AG20443 (cell line): ENCODE measurements around the gene VAV2.

Experiments used
- DNase-seq: peaks from one replicate; pipeline ENCODE4 v3.0.0; 2012; ENCODE audit warnings: low spot score, mixed read lengths

The VAV2 gene

DNA sequence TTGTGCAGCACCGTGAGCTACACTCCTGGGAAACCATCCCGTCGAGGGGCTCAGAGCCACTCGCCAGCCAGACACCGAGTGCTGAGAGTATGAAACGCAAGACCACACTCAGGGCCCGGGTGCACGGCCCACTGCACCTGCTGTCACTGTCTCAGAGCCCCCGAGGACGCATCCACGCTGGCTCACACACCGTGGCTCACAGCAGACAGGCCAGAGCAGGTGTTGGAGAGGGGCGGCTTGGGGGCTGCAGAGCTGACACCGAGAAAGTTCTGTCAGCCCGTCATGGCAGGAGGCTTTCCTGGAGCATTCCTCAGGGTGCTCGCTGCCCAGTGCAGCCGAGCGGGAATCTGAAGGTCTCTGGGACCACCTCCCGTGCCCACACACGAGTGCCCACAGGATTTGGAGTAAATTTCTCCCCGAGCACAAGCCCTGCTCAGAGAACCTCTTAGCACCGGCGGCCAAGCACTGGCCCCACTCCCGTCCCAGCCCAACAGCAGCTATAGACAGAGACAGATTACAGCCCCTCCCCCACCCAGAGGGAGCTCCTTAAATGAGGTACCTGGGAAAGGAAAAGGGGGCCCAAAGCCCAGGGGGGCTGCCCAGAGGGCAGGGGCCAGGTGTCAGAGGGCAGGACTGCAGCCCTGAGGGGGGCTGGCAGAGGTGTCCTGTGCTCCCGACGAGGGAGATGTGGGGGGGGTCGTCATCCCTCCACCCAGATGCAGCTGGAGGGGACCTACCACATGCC lies 197.9 kb downstream of the VAV2 start:
- DNase-seq: no peak

DNA sequence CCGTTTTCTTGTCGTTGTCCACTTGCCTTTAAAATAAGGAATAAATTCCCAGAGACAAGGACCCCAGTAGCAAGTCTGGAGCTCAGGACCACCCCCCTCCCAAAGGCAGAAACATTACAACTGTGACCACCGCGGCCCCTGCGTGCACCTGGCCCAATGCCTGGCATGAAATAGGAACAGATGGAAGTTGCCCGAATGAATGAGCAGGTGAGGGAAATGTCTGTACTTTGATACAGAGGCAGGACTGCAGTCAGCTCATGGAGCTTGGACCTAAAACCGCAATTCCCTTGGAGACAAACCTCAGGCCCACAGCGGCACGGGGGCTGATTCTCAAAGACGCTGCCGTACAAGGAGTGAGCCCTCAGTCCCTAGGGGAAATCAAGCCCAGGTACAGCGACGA lies 198.7 kb downstream of the VAV2 start:
- DNase-seq: no peak

DNA sequence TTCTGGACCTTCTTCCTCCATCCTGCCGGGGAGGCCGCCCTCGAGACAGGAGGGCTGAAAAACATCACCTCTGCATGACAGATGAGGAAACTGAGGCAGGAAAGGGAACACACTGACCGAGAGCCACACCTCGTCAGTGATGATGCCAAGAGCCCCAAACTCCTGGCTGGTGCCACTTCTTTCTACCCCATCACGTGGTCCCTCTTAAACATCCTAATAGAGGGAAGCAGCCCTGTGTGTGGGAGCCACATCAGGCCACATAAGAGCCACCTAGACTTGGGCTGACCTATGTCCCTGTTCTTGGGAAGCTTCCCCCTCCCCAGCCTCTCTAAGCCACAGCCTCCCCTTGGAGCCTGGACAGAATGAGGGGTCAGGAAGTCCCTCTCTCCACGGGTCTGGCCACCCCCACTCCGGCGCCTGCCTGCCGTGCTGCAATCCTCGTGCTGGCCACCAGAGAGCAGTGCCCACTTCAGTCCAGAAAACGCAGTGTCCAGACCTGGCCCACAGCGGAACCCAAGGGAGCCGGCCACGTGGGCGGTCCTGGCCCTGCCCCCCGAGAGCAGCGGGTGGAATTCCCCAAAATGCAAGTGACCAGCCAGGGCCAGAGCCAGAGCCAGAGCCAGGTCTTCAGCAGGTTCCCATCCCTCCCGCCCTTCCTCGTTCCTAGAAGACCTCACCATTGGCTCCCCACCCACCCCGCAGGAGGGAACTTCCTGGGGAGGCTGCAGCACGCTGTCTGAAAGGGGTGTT lies 199.2 kb downstream of the VAV2 start:
- peak; percentile 95 for DNase-seq

DNA sequence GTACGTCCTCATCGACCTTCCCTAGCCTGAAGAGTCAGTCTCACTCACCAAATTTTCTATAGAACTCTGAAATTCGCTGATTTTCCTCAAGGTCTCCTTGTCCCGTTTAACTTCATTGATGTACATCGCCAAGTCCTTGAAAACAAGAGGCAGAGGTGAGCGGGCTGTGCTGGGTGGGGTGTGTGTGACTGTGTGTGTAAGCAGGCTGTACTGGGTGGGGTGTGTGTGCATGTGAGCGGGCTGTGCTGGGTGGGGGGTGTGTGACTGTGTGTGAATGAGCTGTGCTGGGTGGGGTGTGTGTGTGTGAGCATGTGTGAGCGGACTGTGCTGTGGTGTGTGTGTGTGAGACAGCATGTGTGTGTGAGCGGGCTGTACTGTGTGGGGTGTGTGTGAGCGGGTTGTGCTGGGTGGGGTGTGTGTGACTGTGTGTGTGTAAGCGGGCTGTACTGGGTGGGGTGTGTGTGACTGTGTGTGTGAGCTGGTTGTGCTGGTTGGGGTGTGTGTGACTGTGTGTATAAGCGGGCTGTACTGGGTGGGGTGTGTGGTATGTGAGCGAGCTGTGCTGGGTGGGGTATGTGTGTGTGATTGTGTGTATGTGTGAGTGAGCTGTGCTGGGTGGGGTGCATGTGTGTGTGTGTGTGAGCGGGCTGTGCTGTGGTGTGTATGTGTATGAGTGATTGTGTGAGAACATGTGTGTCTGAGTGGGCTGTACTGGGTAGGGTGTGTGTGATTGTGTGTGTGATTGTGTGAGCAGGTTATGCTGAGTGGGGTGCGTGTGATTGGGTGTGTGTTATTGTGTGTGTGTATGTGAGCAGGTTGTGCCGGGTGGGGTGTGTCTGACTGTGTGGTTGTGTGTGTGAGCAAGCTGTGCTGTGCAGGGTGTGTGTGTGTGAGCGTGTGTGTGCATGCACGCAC lies 200.1 kb downstream of the VAV2 start:
- DNase-seq: no peak

DNA sequence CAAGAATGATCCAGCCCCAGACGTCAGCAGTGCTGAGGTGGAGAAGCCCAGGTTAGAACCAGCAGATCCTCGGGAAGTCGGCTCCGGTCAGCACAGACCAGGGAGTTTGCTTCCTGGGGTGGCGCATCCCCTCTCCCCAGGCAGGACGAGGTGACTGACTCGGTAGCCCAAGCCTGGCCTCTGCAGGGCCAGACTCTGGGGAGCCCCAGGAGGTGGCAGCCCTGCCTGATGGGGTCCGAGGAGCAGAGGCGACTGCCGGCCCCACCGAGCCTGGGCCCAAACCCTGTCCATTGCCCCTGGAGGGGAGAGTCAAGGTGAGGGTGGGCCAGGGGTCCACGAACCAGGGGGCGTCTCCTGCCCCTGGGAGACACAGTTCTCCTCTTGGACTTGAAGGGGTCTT lies 201.1 kb downstream of the VAV2 start:
- no peak for DNase-seq

DNA sequence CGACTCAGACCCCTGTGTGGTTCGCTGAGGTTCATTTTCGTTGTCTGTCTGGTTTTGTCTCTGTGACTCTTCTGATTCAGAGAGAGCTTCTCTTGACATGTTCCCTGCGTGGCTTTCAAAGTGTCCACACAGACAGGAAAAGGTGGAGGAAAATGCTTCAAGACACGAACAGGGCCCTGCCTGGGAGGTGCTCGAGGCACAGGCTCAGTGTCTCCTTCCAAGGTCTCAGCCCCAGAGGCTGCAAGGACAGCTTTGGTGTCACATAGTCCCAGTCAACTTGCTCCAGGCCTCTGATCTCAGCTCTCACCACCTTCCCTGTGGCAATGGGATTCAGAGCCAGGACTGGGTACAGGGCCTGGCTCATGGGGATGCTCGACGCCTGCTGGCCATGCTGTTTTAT lies 202.3 kb downstream of the VAV2 start:
- DNase-seq: no peak

DNA sequence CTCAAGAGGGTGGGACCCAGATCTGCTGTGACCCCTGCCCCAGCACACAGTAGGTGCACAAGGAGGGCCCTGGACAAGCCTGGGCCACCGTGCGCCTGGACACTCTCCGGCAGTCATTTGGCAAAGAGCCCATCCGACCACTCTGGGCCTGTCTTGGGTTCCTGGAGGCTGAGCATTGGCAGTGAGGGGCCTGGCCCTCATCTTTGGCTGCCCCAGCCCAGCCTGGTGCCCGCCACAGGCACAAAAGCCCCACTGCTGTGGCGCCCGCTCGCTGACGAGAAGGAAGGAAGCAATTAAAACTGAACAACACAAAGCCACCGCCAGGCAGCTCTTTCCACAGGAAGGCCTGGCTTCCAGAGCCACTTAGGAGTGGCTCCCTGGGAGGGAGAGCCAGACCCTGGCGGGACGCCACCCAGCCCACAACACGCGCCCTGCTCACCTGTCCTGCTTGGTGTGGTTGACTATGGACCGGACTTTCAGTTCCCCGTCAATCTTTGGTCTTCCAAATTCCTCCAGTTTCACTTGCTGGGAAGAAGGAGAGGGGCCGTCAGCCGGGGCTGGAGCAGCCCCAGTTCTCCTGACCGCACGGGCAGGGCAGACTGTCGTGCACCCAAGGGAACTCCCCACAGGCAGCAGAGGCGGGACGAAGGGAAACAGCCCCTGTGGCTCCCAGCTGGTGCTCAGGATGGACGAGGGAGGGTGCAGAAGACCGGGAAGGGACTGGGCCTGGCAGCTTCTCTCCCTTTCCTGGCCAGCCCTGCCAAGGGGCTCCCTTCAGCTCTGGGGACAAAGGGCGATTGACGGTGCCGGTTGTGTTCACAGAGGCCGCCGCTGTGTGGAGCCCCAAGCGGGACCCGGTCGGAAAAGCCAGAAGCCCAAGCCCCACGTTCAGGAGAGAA lies 203.1 kb downstream of the VAV2 start:
- no peak for DNase-seq

DNA sequence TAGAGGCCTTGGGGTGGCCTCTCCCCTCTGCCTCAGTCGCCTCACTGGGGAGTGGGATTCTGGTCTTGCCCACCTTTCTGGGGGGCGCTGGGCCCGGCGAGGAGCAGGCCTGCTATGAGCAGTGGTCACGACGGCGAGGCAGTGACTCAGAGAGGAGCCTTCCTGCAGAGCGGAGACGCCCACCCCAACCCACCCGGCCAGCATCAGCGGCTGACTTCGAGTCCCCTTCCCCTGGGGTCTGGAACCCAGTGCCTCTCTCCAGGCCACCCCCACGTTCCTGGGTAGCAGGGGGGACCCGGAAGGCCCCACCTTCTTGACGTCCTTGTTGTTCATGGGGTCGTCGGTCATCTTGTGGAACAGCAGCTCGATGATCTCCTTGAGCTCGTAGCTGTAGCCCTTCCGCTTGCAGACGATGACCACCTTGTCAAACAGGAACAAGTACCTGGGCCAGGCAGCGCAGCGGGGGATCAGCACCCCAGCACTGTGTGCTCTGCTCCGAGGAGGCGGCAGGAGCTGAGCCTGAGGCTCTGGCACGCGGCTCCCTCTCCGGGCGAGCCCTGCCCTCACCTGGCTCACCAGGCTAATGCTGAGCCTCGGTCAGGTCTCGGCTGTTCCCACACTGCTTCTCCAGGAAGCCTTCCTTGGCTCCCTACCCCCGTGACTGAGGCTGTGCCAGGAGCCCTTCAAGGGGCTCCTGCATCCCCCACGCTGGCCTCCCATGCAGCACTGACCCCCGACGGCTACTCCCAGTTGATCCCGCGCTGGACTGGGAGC lies 203.9 kb downstream of the VAV2 start:
- no peak for DNase-seq

DNA sequence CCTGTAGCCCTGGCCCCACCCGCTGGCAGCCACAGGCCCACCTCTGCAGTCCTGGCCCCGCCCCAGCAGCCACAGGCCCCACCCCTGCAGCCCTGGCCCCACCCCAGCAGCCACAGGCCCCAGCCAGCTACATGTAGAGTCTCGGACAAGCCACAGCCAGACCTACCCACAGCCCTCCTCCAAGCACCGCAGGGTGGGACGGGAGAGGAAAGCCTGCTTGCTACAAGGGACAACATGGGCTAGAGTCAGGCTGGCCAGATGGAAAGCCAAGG lies 204.4 kb downstream of the VAV2 start:
- peak; percentile 77 for DNase-seq

DNA sequence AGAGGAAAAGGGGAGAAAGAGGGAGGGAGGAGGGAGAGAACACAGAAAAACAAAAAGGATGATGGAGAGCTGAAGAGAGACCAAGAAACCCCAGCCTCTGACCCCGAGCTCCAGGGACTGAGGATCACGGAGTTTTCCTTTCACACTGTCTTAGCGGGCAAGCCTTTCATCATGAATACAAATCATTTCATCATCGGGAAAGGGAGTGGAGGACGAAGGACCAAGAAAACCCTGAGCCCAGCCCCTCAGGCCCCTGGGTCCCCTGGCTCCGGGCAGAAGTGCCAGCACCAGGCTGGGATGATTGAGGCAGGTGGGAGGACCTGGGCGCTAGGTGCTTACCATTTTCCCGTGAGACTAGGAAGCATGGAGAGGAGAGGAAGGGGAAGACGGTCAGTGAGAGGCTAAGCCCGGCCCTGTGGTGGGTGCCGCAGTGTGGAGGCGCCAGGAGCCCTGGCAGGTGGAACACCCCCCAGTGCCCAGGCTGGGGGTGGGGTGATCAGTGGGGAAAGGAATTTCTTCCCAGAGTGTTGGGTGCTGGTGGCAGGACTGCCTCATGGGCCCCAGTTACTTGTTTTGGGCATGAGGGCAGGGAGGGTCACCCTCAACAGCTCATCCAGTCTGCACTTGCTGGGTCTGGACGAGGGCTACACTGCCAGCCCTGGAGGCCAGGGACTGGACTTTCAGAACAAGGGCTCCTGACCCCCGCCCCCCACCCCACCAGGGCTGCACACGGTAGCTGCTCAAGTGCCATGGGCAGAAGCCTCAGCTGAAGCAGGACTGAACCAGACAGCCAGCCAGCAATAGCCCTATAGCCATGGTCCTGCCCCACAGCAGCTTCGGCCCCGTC lies 205.0 kb downstream of the VAV2 start:
- no peak for DNase-seq

DNA sequence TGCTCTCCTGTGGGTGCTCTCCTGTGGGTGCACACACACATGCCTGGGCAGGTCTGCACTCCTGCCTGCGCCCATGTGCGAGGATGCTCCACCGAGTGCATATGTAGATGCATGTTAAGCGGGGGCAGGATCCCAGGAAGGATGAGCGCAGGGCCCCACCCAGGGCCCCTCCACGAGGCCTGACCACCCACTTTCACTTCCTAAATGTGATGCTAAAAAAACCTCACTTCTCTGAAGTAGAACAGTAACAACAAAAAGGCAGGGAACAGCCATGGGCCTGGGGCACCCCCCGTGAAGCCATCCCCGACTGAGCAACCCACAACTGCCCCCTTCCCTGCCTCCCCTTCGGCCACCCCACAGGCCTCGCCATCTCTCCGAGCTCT lies 205.8 kb downstream of the VAV2 start:
- no peak for DNase-seq

DNA sequence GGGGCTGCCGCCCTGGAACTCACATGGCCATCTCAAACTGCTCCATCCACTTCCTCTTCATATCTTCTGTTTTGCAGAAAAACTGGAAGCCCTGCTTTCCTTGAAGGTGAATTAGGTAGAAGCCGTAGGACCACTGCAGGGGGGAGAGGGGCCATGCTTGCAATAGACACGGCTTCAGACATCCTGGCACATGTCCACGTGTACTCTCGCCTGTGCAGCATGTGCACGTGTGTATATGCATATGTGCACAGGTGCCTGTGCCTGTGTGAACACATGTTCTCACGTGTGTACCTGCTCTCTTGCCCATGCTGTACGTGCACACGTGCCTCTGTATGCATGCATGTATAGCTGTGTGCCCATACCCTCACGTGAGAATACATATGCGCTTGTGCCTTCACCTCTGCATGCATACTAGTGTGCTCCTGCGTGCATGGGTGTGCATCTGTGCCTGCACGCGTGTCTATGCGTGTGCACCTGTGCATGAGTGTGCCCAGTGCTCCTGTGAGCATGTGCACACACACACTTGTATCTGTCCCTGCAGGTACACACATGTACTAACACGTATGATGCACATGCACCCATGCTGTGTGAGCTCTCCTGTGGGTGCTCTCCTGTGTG lies 206.3 kb downstream of the VAV2 start:
- DNase-seq: no peak

DNA sequence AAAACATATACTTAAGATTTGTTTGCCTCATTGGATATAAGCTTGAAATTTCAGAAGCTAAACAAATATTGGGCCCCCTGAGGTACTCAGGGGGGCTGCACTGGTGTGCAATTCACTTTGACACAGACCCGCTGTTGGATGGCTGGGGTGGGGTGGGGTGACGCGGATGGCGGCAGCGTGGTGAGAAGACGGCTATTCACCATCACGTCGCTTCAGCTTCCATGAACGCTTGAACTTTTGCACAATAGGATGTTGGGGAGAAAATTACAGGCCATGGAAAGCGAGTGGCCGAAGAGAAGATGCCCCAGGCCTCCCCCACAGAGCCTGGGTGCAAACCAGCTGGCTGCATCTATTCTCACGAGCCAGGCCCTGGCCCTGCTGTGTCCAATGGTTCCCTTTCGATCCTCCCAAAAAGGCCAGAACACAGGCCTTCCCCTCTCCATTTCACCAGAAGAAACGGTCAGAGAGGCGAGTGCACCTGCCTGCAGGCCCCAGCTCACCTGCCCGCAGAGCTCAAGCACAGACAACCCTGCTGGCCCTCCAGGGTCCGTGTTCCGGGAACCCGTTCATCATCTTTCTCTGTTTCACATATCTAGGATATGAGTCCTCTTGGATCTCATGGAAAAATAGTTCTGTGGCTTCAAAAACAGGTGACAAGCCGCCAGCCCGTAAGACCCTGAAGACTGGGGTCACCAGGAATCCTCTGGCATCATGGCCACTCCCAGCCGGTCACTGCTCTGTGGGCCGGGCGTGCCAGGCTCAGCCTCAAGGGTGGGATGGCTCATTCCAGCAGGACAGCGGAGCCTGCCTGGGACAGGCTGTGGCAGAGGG lies 207.2 kb downstream of the VAV2 start:
- no peak for DNase-seq

DNA sequence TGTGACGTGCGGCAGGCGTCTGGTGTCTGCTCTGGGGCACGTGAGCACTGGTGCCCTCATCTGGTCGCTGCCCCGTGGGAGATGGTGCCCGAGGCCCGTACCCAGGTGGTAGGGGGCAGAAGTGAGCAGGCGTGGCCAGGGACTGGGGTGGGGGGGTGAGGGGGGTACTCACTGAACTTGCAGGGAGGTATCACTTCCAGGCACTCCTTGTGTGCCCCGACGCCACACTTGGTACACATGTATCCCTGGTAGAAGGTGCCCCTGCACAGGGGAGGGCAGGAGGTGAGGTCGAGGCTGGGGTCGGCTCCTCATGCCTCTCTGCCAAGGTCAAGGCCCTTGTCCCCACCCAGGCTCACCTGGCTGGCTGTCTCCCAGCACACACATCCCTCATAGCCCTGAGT lies 208.8 kb downstream of the VAV2 start:
- no peak for DNase-seq

DNA sequence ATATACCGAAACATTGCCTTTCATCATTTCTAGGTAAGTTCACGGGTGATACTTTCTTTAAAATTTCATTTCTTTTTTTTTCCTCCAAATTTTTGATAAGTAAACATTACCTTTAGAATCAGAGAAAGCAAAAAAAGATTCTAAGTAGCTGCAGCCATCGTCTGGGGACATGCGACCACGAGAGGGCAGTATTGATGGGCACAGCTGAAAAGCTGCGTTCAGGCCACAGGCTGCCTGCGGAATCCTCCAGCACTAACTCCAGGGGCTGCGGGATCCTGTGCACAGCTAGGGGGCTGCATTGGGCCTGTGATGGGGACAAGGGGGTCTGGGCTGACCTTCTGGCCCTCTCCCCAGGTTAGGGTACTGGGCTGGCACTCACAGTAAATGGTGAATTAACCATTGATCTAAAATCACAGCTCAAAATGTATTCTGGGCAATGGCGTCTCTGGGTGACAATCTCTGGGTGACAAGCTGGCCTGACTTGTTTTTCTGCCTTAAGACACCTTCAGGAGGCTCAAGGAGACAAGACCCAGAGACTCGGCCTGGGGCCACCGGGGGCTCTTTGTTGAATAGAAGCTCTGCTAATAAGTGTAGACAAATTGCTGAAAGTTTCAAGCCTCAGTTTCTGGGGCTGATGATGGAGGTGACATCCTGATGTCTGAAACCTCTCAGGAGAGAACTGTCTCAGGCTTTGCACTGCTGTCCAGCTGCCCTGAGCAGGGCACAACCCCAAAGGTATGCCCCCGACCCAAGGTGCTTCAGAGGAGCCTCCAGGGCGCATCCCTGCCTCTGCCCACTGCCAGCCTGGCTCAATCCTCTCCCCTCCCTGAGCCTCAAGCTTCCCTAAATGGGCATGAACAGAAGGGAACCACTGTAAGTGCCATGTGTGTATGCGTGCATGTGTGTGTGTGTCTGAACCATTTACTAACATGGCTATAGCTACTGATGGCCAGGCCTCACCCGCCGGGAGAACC lies 209.7 kb downstream of the VAV2 start:
- peak; percentile 89 for DNase-seq

DNA sequence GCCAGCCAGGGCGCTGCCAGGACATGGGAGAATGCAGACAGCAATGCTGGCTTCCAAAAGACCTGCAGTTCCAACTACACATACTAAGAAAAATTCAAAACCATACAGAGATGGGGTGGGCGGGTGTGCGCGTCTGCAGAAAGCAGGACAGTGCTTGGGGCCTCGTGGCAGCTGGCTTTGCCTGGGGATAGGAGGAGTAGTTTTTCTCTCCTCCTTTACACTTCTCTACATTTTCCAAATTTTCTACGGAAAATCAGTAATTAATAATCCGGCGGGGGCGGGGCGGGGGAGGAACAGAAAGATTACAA lies 210.3 kb downstream of the VAV2 start:
- no peak for DNase-seq

DNA sequence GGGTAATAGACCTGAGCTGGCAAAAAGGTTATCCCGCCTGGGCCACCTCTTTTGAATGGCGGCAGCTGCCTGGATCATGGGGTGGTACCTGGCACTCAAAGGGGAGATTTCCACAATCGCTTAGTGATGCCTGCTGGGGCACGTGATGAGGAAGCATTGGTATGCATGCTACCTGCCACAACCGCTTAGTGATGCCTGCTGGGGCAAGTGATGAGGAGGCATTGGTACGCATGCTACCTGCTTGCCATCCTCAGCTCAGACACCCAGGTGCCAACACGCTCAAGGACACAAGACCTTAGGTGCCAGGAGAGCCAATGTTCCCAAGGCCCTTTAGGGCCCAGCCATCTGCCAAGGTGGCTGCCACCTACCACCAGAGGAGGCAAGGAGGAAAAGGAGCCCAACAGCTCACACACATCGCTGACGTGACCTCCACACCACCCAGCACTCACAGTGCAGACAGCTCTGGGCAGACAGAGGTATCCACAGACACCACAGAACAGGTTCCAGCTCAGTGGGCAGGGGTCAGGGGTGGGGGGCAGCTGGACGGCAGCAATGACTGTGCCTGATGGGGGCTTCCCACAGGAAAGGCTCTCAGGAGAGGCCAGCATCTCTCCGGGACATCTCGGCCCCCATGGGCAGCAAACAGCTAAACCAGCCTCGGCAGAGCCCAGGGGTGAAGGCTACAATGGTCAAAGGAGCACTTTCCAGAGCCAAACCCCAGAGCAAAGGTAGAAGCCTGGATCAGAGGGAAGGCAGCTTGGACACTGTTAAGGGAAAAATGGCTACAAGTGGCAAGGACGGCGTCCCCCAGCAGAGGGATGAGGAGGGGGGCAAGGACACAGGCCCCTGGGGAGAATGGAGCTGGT lies 210.9 kb downstream of the VAV2 start:
- no peak for DNase-seq
